ENCODE results near the gene SLC9A1. TPM values are rescaled to one million over a fixed set of nuclear protein-coding genes. Genes with fewer than 3 reads are reported as not detected.
A peak's percentile ranks its signal among the peaks of the same experiment; 100 is the strongest.

SLC9A1 gene
- total RNA-seq, 1 experiment from 2014 or later, result 27.5 TPM

DNA sequence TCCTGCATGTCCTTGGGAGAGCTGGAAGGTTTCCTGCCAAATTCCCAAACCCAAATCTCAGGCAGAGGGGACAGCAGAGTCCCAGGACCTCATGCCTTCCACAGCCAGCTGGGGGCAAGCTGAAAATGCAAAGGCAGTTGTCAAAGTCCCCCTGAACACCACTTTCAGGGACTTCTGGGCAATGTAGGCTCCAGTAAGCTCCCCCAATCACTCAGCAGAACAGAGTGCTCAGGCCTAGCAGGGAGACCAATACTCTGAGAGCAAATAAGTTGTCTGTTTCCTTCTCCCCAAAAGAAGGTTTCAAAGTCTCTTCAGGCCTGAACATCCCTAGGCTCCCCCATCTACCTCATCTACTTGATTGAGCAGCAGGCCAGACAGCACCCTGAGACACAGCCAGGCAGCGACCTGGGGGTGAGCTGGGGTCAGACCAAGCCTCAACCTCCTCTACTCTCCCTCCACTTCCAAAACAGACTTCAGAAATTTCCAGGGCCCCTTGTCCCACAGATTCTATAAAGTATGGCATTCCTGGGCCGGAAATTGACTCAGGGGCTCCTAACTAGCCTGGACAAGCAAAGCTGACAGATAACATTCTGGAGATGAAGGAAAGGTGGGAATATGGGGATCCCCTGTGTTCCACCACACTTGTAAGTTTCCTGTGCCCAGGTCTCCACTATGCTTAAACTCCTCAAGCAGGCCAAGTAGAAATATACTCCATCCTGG, 1.9 kb downstream of the SLC9A1 start:
- CTCF ChIA-PET, result no interaction called here
- Histone ChIP-seq H3K9me2 (ENCODE audit: insufficient read depth) (no peaks in the 10 kb centered on the region), H3K27me3 (ENCODE audit: insufficient read depth, low read depth) (no peaks in the 10 kb centered on the region), H4K20me1 (ENCODE audit: insufficient read depth) (no peaks in the 10 kb centered on the region), H3F3A (ENCODE audit: insufficient read depth, low read depth) (peaks cover 13% of the 10 kb centered on the region), H3K36me3 (ENCODE audit: low read depth) (no peaks in the 10 kb centered on the region), H3K4me1 (replicated peaks; ENCODE audit: insufficient read depth) (peaks cover 43% of the 10 kb centered on the region), H3K4me3 (peak overlapping the region; percentile 76; the same call in 1 of the 2 replicates), H3K27ac (no peak overlapping the region), H3K79me2 (ENCODE audit: low read depth) (peaks cover 46% of the 10 kb centered on the region), H3K9me3 (ENCODE audit: insufficient read depth, low read depth) (no peaks in the 10 kb centered on the region), H2AFZ (no peak overlapping the region), H3K4me2 (peak overlapping the region; percentile 94)
- intact Hi-C loops (cut with micrococcal nuclease; ENCODE audit: unreplicated experiment), result no loop called here
- POLR2A ChIA-PET (ENCODE audit: unreplicated experiment), result interaction anchor here (0.6 kb wide), 1 partner anchor 1821 kb away, joined by 6 read pairs; no protein-coding TSS in a partner anchor
- BruUV-seq (replicated peaks), result no TSS peak
- no peak for DNase-seq
- TF ChIP-seq EZH2 (IDR thresholded peaks at IDR 0.05; ENCODE audit: low read depth), result no peak
- TF ChIP-seq, protein P1, sequence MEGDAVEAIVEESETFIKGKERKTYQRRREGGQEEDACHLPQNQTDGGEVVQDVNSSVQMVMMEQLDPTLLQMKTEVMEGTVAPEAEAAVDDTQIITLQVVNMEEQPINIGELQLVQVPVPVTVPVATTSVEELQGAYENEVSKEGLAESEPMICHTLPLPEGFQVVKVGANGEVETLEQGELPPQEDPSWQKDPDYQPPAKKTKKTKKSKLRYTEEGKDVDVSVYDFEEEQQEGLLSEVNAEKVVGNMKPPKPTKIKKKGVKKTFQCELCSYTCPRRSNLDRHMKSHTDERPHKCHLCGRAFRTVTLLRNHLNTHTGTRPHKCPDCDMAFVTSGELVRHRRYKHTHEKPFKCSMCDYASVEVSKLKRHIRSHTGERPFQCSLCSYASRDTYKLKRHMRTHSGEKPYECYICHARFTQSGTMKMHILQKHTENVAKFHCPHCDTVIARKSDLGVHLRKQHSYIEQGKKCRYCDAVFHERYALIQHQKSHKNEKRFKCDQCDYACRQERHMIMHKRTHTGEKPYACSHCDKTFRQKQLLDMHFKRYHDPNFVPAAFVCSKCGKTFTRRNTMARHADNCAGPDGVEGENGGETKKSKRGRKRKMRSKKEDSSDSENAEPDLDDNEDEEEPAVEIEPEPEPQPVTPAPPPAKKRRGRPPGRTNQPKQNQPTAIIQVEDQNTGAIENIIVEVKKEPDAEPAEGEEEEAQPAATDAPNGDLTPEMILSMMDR (conservative IDR thresholded peaks at IDR 0.05), result no peak

GRCh38 chr1:27152004-27152828, 2.7 kb downstream of the SLC9A1 start:
- Histone ChIP-seq H3K36me3 (ENCODE audit: low read depth) (no peaks in the 10 kb centered on the region), H3K4me2 (peak overlapping the region; percentile 94), H3K4me3 (peak overlapping the region; percentile 76; the same call in 1 of the 2 replicates), H3K9me3 (ENCODE audit: insufficient read depth, low read depth) (no peaks in the 10 kb centered on the region), H2AFZ (no peak overlapping the region), H3K4me1 (replicated peaks; ENCODE audit: insufficient read depth) (peaks cover 51% of the 10 kb centered on the region), H3K27ac (no peak overlapping the region), H3K27me3 (ENCODE audit: insufficient read depth, low read depth) (no peaks in the 10 kb centered on the region), H3F3A (ENCODE audit: insufficient read depth, low read depth) (peaks cover 13% of the 10 kb centered on the region), H3K79me2 (ENCODE audit: low read depth) (peaks cover 54% of the 10 kb centered on the region), H4K20me1 (ENCODE audit: insufficient read depth) (no peaks in the 10 kb centered on the region), H3K9me2 (ENCODE audit: insufficient read depth) (no peaks in the 10 kb centered on the region)
- BruUV-seq (replicated peaks), result no TSS peak
- intact Hi-C loops (cut with micrococcal nuclease; ENCODE audit: unreplicated experiment), result no loop called here
- ChIA-PET POLR2A (ENCODE audit: unreplicated experiment) (interaction anchor here (0.6 kb wide), 1 partner anchor 1822 kb away, joined by 6 read pairs; no protein-coding TSS in a partner anchor), CTCF (interaction anchor here (0.7 kb wide), 1 partner anchor 40 kb away, joined by 4 read pairs; no protein-coding TSS in a partner anchor)
- TF ChIP-seq, protein P1 (conservative IDR thresholded peaks at IDR 0.05), result no peak
- no peak for TF ChIP-seq EZH2 (IDR thresholded peaks at IDR 0.05; ENCODE audit: low read depth)
- no peak for DNase-seq

- Histone ChIP-seq H3K4me2 (no peak overlapping the region), H3K4me3 (no peak overlapping the region), H3K79me2 (ENCODE audit: low read depth) (peaks cover 65% of the 10 kb centered on the region), H4K20me1 (ENCODE audit: insufficient read depth) (no peaks in the 10 kb centered on the region), H3K9me3 (ENCODE audit: insufficient read depth, low read depth) (no peaks in the 10 kb centered on the region), H3K4me1 (replicated peaks; ENCODE audit: insufficient read depth) (peaks cover 58% of the 10 kb centered on the region), H2AFZ (no peak overlapping the region), H3K27ac (no peak overlapping the region), H3F3A (ENCODE audit: insufficient read depth, low read depth) (peaks cover 16% of the 10 kb centered on the region), H3K36me3 (ENCODE audit: low read depth) (no peaks in the 10 kb centered on the region), H3K27me3 (ENCODE audit: insufficient read depth, low read depth) (no peaks in the 10 kb centered on the region), H3K9me2 (ENCODE audit: insufficient read depth) (no peaks in the 10 kb centered on the region)
- CTCF ChIA-PET, result interaction anchor here (0.6 kb wide), 1 partner anchor 1911 kb away, joined by 3 read pairs; no protein-coding TSS in a partner anchor
- POLR2A ChIA-PET (ENCODE audit: unreplicated experiment), result interaction anchor here (0.9 kb wide), 1 partner anchor 510 kb away, joined by 3 read pairs; no protein-coding TSS in a partner anchor
- DNase-seq, result no peak
- no TSS peak for BruUV-seq (replicated peaks)
- TF ChIP-seq, protein P1 (conservative IDR thresholded peaks at IDR 0.05), result no peak
- TF ChIP-seq EZH2 (IDR thresholded peaks at IDR 0.05; ENCODE audit: low read depth), result no peak
- intact Hi-C loops (cut with micrococcal nuclease; ENCODE audit: unreplicated experiment), result no loop called here
These were observed 4.3 kb downstream of the SLC9A1 start for GRCh38 chr1:27150641-27151040.
